Loucy (cell line): Measurements from ENCODE around the gene SCAMP4.

Experiments used
- CTCF ChIP-seq: fragments of 200-600 bp; sonication (generic); conservative IDR thresholded peaks from 2 replicates; pipeline ENCODE4 v1.5.1; 2014; ENCODE audit warnings: mild to moderate bottlenecking, antibody characterized with exemption, low read length
- EZH2phosphoT487 ChIP-seq: fragments of 200-600 bp; IDR thresholded peaks from 2 replicates; pipeline ENCODE4 v1.6.1; 2018; ENCODE audit warnings: antibody characterized with exemption, mild to moderate bottlenecking, moderate library complexity, borderline replicate concordance

- no peak for TF ChIP-seq CTCF
- TF ChIP-seq EZH2phosphoT487, result no peak
Observed at GRCh38 chr19:1942078-1942933, 37.1 kb downstream of the SCAMP4 start.
